ENCODE data around the gene B4GALNT1. TPM values are rescaled to one million over a fixed set of nuclear protein-coding genes. Genes with fewer than 3 reads are reported as not detected.

B4GALNT1 gene
- total and polyA plus RNA-seq, 2 of the 13 experiments (the other 11 are each of a cell fraction or from before 2014, with no cell fraction given) = 4.5 to 5.4 TPM

- TF ChIP-seq TRIM22 (IDR thresholded peaks at IDR 0.05) = no peak
- TF ChIP-seq ESRRA (CRISPR knock-in tag; IDR thresholded peaks at IDR 0.05; ENCODE audit: low read depth) = no peak
- TF ChIP-seq MED8 (CRISPR knock-in tag; IDR thresholded peaks at IDR 0.05; ENCODE audit: insufficient replicate concordance) = no peak
- TF ChIP-seq ERF (CRISPR knock-in tag; IDR thresholded peaks at IDR 0.05) = 0 out of 2 replicates have a peak, but pooled peaks have one; percentile 74
- TF ChIP-seq ZNF30 (CRISPR knock-in tag; IDR thresholded peaks at IDR 0.05) = no peak
- TF ChIP-seq ZBED4 (CRISPR knock-in tag; IDR thresholded peaks at IDR 0.05; ENCODE audit: borderline replicate concordance) = 0 out of 2 replicates have a peak, but pooled peaks have one; percentile 31
- no peak for TF ChIP-seq CERS6 (CRISPR knock-in tag; IDR thresholded peaks at IDR 0.05)
- TF ChIP-seq NCOA1 (CRISPR knock-in tag; IDR thresholded peaks at IDR 0.05) = no peak
- no peak for TF ChIP-seq ZNF280B (CRISPR knock-in tag; IDR thresholded peaks at IDR 0.05; ENCODE audit: borderline replicate concordance)
- TF ChIP-seq PHF20 (CRISPR knock-in tag; IDR thresholded peaks at IDR 0.05) = no peak
- TF ChIP-seq EHMT2 (IDR thresholded peaks at IDR 0.05; ENCODE audit: borderline replicate concordance, low read depth, low read length) = no peak
- no peak for TF ChIP-seq REPIN1 (CRISPR knock-in tag; IDR thresholded peaks at IDR 0.05; ENCODE audit: borderline replicate concordance, low read depth)
- no peak for TF ChIP-seq ZBTB7A (CRISPR knock-in tag; IDR thresholded peaks at IDR 0.05)
- no peak for TF ChIP-seq ZNF562 (CRISPR knock-in tag; IDR thresholded peaks at IDR 0.05; ENCODE audit: borderline replicate concordance)
- TF ChIP-seq MIXL1 (CRISPR knock-in tag; IDR thresholded peaks at IDR 0.05) = peak; percentile 6; the same call in 1 of the 2 replicates
- TF ChIP-seq PITX1 (CRISPR knock-in tag; IDR thresholded peaks at IDR 0.05) = no peak
Observed at GRCh38 chr12:57579677-57580465, 53.1 kb downstream of the B4GALNT1 start (continued).
